HG03432 (cell line): ENCODE results near the gene CACNG5.

Experiments used
- ATAC-seq: cut with Tn5 transposase; IDR thresholded peaks from one replicate; pipeline ENCODE4 v1.9.1; 2021; ENCODE audit warnings: mild to moderate bottlenecking, moderate library complexity; ENCODE audit not compliant: unreplicated experiment

Gene CACNG5

DNA sequence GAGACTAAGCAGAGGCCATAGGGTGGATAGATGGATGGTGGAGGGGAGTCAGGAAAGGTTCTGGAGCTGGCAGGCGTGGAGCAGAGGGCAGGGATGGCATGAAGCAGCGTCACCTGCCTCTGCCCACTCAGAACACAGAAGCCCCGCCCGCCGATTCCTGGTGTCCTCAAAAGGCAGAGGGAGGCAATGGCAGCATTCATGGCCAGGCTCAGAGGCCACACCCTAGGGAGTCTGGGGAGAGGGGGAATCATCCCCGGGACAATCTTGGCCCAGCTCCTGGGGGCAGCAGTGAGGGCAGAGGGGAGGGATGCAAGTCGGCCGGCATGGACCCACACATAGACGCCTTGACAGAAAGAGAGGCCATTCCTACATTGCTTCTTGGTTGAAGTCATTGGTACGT lies 68.9 kb downstream of the CACNG5 start:
- no peak for ATAC-seq

GRCh38 chr17:66904760-66905624 lies 70.1 kb downstream of the CACNG5 start:
- no peak for ATAC-seq

- ATAC-seq = no peak
Measured at GRCh38 chr17:66906321-66907278, 71.7 kb downstream of the CACNG5 start.

- ATAC-seq = no peak
Measured at GRCh38 chr17:66909804-66910373, 75.0 kb downstream of the CACNG5 start.

GRCh38 chr17:66910651-66911285 lies 75.9 kb downstream of the CACNG5 start:
- no peak for ATAC-seq

DNA sequence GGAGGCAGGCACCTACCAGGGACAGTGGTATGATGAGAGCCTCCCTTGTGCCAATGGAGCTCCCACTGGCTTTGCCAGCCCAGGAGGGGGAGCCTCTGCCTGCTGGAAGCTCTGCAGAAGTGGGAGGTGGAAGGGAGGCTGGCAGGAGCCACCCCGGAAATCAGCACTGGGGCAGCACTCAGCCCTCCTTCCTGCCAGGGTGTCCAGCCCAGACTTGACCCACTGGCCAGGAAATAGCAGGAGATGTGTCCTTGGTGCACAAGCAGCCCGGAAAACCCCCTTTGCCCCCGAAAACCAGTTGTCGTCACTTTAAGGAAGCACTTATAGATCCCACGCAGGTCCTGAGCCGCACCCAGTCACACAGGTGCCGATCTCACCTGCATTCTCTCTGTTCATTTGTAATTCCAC lies 80.3 kb downstream of the CACNG5 start:
- no peak for ATAC-seq

DNA sequence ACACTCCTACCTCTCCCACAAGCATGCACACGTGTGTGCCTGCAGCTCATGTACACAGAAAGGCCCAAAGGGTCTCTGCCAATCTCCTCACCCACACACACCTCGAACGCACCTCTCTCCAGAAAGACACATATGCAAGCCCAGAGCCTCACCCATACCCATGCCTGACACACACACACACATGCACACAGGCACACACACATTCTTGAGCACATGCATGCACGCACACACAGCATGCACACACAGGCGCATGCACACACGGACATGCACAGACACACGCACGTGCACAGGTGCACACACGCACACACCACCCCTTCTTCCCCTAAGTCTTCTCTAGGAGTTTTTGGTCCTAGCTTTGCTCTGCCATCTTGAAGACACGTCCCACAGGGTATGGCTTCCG lies 80.9 kb downstream of the CACNG5 start:
- no peak for ATAC-seq

- ATAC-seq = no peak
Measured at GRCh38 chr17:66916946-66917345, 82.0 kb downstream of the CACNG5 start.

DNA sequence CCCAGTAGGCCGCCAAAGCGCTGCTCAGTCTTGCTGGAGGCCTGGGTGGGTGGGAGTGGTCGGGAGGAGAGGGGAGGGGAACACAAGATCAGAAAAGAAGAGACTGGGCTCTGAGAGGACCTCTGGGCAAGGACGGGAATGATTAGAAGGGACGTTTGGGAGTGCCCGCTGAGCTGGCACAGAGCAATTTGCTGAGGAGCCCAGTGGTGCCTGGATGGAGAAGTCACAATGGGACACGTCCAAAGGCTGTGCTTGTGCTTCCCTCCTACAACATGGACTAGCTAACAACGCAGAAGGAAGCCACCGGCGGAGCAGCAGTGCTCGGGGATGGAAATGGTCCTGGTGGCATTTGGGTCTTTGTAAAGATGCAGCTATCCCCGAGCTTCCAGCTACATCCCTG lies 84.0 kb downstream of the CACNG5 start:
- ATAC-seq = no peak

- no peak for ATAC-seq
Measured at GRCh38 chr17:66920435-66920834, 85.5 kb downstream of the CACNG5 start.

DNA sequence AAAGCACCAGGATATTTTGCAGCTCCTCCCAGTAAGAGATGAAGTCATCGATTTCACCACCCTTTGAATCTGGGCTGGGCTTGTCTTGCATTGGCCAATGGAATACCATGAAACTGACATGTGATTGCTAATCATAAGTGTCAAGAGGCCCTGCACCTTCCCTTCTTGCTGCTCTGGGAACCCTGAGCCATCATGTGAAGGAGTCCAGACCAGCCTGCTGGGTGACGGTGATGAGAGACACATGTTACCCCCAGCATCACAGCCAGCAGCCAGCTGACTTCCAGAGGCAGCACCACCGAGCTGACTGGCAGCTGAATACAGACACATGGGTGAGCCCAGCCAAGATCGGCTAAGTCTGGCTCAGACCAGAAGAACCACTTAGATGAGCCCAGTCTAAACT lies 86.0 kb downstream of the CACNG5 start:
- no peak for ATAC-seq

DNA sequence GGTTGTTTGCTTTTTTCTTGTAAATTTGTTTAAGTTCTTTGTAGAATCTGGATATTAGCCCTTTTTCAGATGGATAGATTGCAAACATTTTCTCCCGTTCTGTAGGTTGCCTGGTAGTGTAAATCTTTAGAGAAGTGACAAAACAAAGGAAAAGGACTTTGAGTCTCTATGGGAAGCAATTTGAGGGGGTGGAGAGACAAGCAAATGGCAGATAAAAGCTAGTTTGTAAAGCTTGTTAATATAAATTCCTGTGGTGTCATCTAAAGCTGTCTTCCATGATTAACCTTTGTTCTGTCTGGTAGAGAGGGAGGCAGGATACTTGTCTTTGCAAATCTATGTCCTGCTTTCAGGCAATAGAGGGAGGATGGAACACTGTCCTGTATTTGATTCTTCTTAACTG lies 89.0 kb downstream of the CACNG5 start:
- no peak for ATAC-seq

GRCh38 chr17:66925811-66926500 lies 91.0 kb downstream of the CACNG5 start:
- no peak for ATAC-seq

GRCh38 chr17:66928949-66929348 lies 94.0 kb downstream of the CACNG5 start:
- ATAC-seq = no peak

DNA sequence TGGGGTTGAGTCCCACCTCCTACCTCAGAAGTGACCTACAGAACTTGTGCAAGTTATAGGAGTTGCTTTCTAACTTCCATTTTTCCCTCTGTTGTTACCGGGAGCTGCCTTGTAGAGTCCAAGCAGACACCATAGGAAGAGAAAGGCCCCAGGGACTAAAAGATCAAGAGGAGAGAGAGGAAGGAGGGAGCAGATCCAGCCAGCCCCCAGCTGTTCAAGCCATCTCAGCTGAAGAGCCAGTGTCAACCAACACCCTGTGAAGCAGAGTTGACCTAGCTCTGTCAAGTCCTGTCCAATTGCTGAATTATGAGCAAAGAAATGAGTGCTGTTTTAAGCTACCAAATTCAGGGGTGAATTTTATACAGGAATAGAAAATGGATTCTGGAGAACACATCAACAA lies 94.7 kb downstream of the CACNG5 start:
- ATAC-seq = no peak

- no peak for ATAC-seq
Measured at GRCh38 chr17:66930933-66931332, 96.0 kb downstream of the CACNG5 start.

DNA sequence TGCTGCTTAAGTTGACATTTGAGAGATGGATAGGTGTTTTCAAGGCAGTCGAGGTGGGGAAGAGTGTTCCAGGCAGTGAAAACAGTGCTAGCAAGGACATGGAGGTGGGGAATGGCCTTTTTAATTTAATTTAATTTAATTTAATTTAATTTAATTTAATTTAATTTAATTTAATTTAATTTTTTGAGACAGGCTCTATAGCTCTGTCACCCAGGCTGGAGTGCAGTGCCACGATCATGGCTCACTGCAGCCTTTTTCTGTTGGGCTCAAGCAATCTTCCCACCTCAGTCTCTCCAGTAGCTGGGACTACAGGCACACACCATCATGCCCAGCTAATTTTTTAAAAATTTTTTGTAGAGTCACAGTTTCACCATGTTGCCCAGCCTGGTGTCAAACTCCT lies 97.4 kb downstream of the CACNG5 start:
- ATAC-seq = no peak

GRCh38 chr17:66934040-66934439 lies 99.1 kb downstream of the CACNG5 start:
- ATAC-seq = no peak
